ENCODE data around the gene KRT32. TPM values are rescaled to one million over a fixed set of nuclear protein-coding genes. Genes with fewer than 3 reads are reported as not detected.

KRT32 gene
- total RNA-seq, 1 experiment from 2014 or later: 0.42 TPM

DNA sequence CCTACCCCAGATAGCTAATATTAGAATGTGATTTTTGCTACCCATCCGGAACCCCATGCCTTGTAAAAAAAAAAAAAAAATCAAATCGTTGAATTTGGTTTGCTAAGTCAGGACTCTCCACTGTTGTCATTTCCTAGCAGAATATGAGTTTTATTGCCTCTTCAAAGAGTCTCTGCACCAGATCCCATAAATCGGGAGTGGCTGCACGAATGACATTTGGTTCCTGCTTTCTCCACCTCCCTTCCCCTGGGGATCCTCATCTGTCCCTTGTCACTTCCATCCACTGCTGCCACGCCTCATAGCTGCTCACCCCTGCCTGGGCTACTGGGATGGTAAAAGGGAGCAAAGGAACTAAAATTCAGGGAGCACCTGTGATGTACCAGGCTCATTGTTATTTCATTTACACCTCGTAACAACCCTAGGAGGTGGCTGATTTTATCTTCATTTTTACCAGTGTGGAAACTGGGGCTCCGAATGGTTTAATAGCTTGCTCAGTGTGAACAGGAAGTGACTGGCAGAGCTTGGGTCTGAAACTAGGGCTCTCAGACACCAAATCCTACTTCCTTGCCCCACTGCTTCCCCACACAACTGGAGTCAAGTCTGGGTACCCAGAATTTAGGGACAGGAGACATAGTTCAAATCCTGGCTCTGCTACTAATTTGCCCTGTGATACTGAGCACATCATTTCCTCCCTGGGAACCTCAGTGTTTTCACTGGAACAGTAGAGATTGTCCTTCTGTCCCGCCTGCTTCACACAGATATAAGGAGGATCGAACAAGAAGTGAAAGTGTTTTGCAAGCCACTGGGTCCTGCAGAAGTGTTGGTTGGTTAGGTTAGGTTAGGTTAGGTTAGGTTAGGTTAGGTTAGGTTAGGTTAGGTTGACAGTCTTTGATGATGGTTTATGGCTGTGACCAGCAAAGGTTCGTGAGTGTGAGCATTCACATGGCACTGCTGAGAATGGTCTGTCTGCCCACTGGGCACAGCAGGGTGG, 23.1 kb upstream of the KRT32 start:
- H3K4me3 ChIP-seq (replicated peaks in 1 of 2; ENCODE audit: low read depth in 1 of 2, low read length in 2 of 2): no peak overlapping the region
- H2AFZ ChIP-seq (ENCODE audit: low read depth, low read length, poor library complexity, severe bottlenecking): no peak overlapping the region
- no peaks in the 10 kb centered on the region for H3K36me3 ChIP-seq (ENCODE audit: control insufficient read depth in 1 of 2, insufficient read depth in 2 of 2, low read length in 2 of 2)
- ChIA-PET POLR2A (no interaction called here), RAD21 (ENCODE audit: low non-redundant PET in 1 of 2, low total read pairs in 2 of 2, uncharacterized antibody in 2 of 2, unreplicated experiment in 2 of 2) (interaction anchor here in 1 of 2 experiments (0.7 kb wide), 1 partner anchor 55 kb away, joined by 3 read pairs; no protein-coding TSS in a partner anchor), CTCF (interaction anchor here (1.0 to 2.1 kb wide), 3 partner anchors 59 to 173 kb away, joined by 3 to 5 read pairs (median 4); no protein-coding TSS in a partner anchor)
- no peak overlapping the region for H3K27ac ChIP-seq (ENCODE audit: low read depth, low read length)
- H3K9ac ChIP-seq (ENCODE audit: low read length): no peak overlapping the region
- peaks cover 9 to 29% of the 10 kb centered on the region in 2 experiments for H3K4me1 ChIP-seq (ENCODE audit: control insufficient read depth in 1 of 2, insufficient read depth in 2 of 2, low read length in 2 of 2)
- DNase-seq (ENCODE audit: low read depth, low spot score) (no peak), ATAC-seq (no peak)
- BruUV-seq (replicated peaks): no TSS peak
- no peaks in the 10 kb centered on the region for H4K20me1 ChIP-seq (ENCODE audit: insufficient read depth)
- H3K9me3 ChIP-seq (ENCODE audit: control insufficient read depth in 1 of 2, insufficient read depth in 1 of 2, low read depth in 1 of 2, low read length in 2 of 2): no peaks in the 10 kb centered on the region
- H3K27me3 ChIP-seq (ENCODE audit: insufficient read depth, low read length): no peaks in the 10 kb centered on the region
- H3K9me2 ChIP-seq (ENCODE audit: insufficient read depth): no peaks in the 10 kb centered on the region
- H3K4me2 ChIP-seq (ENCODE audit: low read length): no peak overlapping the region
- intact Hi-C loops (cut with micrococcal nuclease): loop anchor here (10.0 kb wide), 1 partner anchor 75 kb away; no protein-coding TSS in a partner anchor
- no peaks in the 10 kb centered on the region for H3K79me2 ChIP-seq (ENCODE audit: insufficient read depth, low read length)
- TF ChIP-seq, protein P1, sequence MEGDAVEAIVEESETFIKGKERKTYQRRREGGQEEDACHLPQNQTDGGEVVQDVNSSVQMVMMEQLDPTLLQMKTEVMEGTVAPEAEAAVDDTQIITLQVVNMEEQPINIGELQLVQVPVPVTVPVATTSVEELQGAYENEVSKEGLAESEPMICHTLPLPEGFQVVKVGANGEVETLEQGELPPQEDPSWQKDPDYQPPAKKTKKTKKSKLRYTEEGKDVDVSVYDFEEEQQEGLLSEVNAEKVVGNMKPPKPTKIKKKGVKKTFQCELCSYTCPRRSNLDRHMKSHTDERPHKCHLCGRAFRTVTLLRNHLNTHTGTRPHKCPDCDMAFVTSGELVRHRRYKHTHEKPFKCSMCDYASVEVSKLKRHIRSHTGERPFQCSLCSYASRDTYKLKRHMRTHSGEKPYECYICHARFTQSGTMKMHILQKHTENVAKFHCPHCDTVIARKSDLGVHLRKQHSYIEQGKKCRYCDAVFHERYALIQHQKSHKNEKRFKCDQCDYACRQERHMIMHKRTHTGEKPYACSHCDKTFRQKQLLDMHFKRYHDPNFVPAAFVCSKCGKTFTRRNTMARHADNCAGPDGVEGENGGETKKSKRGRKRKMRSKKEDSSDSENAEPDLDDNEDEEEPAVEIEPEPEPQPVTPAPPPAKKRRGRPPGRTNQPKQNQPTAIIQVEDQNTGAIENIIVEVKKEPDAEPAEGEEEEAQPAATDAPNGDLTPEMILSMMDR (IDR thresholded peaks at IDR 0.05 in 2 of 3, conservative IDR thresholded peaks at IDR 0.05 in 1 of 3; ENCODE audit: borderline replicate concordance in 1 of 3, insufficient read depth in 1 of 3, low read depth in 2 of 3, low read length in 2 of 3): no peak
- TF ChIP-seq EGR1 (IDR thresholded peaks at IDR 0.05; ENCODE audit: low read depth): no peak
- TF ChIP-seq RAD21 (IDR thresholded peaks at IDR 0.05; ENCODE audit: low read depth): no peak
- TF ChIP-seq, protein P2, sequence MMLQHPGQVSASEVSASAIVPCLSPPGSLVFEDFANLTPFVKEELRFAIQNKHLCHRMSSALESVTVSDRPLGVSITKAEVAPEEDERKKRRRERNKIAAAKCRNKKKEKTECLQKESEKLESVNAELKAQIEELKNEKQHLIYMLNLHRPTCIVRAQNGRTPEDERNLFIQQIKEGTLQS (IDR thresholded peaks at IDR 0.05): no peak
- no peak for TF ChIP-seq SP1 (IDR thresholded peaks at IDR 0.05; ENCODE audit: low read depth)
- TF ChIP-seq, protein P3, sequence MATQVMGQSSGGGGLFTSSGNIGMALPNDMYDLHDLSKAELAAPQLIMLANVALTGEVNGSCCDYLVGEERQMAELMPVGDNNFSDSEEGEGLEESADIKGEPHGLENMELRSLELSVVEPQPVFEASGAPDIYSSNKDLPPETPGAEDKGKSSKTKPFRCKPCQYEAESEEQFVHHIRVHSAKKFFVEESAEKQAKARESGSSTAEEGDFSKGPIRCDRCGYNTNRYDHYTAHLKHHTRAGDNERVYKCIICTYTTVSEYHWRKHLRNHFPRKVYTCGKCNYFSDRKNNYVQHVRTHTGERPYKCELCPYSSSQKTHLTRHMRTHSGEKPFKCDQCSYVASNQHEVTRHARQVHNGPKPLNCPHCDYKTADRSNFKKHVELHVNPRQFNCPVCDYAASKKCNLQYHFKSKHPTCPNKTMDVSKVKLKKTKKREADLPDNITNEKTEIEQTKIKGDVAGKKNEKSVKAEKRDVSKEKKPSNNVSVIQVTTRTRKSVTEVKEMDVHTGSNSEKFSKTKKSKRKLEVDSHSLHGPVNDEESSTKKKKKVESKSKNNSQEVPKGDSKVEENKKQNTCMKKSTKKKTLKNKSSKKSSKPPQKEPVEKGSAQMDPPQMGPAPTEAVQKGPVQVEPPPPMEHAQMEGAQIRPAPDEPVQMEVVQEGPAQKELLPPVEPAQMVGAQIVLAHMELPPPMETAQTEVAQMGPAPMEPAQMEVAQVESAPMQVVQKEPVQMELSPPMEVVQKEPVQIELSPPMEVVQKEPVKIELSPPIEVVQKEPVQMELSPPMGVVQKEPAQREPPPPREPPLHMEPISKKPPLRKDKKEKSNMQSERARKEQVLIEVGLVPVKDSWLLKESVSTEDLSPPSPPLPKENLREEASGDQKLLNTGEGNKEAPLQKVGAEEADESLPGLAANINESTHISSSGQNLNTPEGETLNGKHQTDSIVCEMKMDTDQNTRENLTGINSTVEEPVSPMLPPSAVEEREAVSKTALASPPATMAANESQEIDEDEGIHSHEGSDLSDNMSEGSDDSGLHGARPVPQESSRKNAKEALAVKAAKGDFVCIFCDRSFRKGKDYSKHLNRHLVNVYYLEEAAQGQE (IDR thresholded peaks at IDR 0.05; ENCODE audit: low read depth): no peak
- TF ChIP-seq, protein P4, sequence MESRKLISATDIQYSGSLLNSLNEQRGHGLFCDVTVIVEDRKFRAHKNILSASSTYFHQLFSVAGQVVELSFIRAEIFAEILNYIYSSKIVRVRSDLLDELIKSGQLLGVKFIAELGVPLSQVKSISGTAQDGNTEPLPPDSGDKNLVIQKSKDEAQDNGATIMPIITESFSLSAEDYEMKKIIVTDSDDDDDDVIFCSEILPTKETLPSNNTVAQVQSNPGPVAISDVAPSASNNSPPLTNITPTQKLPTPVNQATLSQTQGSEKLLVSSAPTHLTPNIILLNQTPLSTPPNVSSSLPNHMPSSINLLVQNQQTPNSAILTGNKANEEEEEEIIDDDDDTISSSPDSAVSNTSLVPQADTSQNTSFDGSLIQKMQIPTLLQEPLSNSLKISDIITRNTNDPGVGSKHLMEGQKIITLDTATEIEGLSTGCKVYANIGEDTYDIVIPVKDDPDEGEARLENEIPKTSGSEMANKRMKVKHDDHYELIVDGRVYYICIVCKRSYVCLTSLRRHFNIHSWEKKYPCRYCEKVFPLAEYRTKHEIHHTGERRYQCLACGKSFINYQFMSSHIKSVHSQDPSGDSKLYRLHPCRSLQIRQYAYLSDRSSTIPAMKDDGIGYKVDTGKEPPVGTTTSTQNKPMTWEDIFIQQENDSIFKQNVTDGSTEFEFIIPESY (IDR thresholded peaks at IDR 0.05; ENCODE audit: extremely low read depth, insufficient replicate concordance, low read length): no peak
- TF ChIP-seq, protein P5, sequence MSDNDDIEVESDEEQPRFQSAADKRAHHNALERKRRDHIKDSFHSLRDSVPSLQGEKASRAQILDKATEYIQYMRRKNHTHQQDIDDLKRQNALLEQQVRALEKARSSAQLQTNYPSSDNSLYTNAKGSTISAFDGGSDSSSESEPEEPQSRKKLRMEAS (IDR thresholded peaks at IDR 0.05): no peak
- TF ChIP-seq TCF7L2 (IDR thresholded peaks at IDR 0.05; ENCODE audit: borderline replicate concordance, extremely low read depth, insufficient read depth, insufficient read length): no peak
- no peak for TF ChIP-seq SRF (IDR thresholded peaks at IDR 0.05; ENCODE audit: low read depth)
- no peak for TF ChIP-seq ZFX (IDR thresholded peaks at IDR 0.05)
- no peak for TF ChIP-seq ELF1 (IDR thresholded peaks at IDR 0.05; ENCODE audit: borderline replicate concordance, low read depth)
- TF ChIP-seq FOSL1 (IDR thresholded peaks at IDR 0.05; ENCODE audit: low read depth): no peak
- no peak for TF ChIP-seq EZH2 (IDR thresholded peaks at IDR 0.05)
- no peak for TF ChIP-seq SIN3A (IDR thresholded peaks at IDR 0.05; ENCODE audit: low read depth)
- TF ChIP-seq CEBPB (IDR thresholded peaks at IDR 0.05; ENCODE audit: low read depth): no peak
- no peak for TF ChIP-seq YY1 (IDR thresholded peaks at IDR 0.05; ENCODE audit: extremely low read depth, insufficient replicate concordance, low read depth, low read length)
- TF ChIP-seq POLR2A (IDR thresholded peaks at IDR 0.05; ENCODE audit: borderline replicate concordance, extremely low read depth, insufficient read depth, insufficient read length): no peak
